ENCODE results near the gene FKBP1A.

- TF ChIP-seq, protein P1, sequence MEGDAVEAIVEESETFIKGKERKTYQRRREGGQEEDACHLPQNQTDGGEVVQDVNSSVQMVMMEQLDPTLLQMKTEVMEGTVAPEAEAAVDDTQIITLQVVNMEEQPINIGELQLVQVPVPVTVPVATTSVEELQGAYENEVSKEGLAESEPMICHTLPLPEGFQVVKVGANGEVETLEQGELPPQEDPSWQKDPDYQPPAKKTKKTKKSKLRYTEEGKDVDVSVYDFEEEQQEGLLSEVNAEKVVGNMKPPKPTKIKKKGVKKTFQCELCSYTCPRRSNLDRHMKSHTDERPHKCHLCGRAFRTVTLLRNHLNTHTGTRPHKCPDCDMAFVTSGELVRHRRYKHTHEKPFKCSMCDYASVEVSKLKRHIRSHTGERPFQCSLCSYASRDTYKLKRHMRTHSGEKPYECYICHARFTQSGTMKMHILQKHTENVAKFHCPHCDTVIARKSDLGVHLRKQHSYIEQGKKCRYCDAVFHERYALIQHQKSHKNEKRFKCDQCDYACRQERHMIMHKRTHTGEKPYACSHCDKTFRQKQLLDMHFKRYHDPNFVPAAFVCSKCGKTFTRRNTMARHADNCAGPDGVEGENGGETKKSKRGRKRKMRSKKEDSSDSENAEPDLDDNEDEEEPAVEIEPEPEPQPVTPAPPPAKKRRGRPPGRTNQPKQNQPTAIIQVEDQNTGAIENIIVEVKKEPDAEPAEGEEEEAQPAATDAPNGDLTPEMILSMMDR (IDR thresholded peaks at IDR 0.05; ENCODE audit: insufficient read depth, low read length) = no peak
- TF ChIP-seq POLR2AphosphoS5 (IDR thresholded peaks at IDR 0.05; ENCODE audit: low read depth) (no peak), REST (IDR thresholded peaks at IDR 0.05; ENCODE audit: insufficient replicate concordance, low read depth) (no peak), GABPA (IDR thresholded peaks at IDR 0.05; ENCODE audit: low read depth) (no peak), SPI1 (IDR thresholded peaks at IDR 0.05; ENCODE audit: borderline replicate concordance, low read depth) (no peak)
These were observed 2.9 kb downstream of the FKBP1A start for GRCh38 chr20:1389703-1390580.
